VCaP (cell line): Measurements from ENCODE around the gene PARD3B.

Experiments
- H3K27ac ChIP-seq: fragments of 450-650 bp; 2 replicates; pipeline ENCODE4 v1.5.1; 2017
- CTCF ChIP-seq: fragments of 450-650 bp; conservative IDR thresholded peaks from 2 replicates; pipeline ENCODE4 v1.5.1; 2017; ENCODE audit warnings: mild to moderate bottlenecking, moderate library complexity

The PARD3B gene

GRCh38 chr2:205435970-205436369, 890.7 kb downstream of the PARD3B start:
- H3K27ac ChIP-seq, result no peak overlapping the region
- no peak for TF ChIP-seq CTCF

- H3K27ac ChIP-seq, result no peak overlapping the region
- TF ChIP-seq CTCF, result no peak
These were observed 893.0 kb downstream of the PARD3B start for GRCh38 chr2:205438241-205438640.

DNA sequence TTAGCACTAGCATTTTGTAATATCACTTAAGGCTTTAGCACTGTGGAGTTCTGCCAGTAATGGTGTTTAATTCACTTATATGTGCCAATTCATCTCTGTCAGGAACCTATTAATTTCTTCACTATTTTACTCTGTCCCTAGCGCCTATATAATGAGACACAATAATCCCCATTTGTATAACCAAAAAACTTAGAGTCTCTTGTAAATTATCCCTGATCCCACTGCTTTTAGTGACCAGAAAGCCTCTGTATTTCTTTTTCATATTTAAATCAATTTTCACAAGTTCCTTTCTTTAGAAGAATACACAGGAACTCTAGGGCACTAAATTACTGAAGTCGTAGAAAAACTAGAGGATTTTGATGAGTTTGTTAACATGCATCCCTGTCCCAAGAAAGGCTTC, 894.3 kb downstream of the PARD3B start:
- TF ChIP-seq CTCF, result no peak
- no peak overlapping the region for H3K27ac ChIP-seq

DNA sequence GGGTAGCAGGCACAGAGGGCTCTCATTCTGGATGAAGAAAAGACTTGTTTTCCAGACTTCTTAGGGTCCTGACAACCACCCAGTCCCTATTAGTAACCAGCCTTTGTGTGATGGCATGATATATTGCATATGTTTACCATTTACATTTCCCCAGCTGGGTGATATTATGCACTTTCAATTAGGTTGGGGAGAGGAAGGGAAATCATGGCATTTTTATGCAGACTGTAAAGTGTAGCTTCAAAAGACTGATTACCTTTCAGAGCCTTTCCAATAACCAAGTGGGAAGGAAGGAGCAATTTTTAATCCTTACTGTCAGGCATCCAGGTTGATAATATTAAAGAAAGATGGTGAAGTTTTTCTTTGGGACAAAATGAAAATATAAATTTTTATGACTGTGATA, 896.2 kb downstream of the PARD3B start:
- no peak overlapping the region for H3K27ac ChIP-seq
- no peak for TF ChIP-seq CTCF

DNA sequence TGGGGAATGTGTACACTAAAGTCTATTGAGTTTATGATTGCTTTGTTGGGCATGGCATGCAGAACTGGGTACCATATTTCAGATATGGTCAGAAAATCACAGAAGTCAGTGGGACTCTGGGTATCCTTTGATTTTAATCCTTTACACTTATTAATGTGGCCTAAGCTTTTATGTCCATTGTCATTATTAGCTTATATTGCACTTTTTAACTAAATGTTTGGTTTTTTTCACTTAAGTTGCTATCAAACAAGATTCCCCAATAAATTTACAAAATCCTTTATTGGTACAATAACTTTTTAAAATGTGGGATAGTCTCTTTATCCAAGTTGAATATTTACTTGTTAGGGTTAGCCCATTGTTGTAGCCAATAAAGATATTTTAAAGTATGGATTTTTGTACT, 902.9 kb downstream of the PARD3B start:
- H3K27ac ChIP-seq, result no peak overlapping the region
- no peak for TF ChIP-seq CTCF

DNA sequence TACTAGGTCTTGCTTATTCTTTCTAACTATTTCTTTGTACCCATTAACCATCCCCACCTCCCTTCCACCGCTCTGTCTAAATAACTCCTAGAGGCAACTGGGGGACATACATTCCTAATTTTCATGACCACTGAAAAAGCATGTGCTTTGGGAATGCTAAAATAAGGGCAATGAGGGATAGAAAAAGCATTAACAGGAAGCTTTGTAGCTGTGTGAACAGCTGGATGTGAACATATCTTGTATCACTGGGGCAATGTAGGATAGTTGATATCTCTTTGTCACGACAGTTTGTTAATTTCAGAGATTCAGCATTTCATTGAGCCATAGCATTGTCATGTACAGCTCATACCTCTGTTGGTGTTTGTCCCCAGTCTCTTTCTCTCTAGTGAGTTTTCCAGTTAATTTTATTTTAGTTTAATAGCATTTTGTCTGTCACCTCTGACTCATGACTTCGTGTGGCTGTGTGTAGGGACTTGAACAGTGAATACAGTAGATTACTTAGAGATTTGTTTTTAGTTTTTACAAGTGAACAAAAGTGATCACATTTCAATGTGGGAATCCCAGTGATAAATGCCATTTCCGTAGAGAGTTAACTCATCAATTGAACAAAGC, 906.7 kb downstream of the PARD3B start:
- TF ChIP-seq CTCF, result no peak
- no peak overlapping the region for H3K27ac ChIP-seq

- no peak overlapping the region for H3K27ac ChIP-seq
- no peak for TF ChIP-seq CTCF
These were observed 907.9 kb downstream of the PARD3B start for GRCh38 chr2:205453202-205453601.
